ENCODE data around the gene ERGIC1.
A peak's percentile ranks its signal among the peaks of the same experiment; 100 is the strongest.

ERGIC1 gene

DNA sequence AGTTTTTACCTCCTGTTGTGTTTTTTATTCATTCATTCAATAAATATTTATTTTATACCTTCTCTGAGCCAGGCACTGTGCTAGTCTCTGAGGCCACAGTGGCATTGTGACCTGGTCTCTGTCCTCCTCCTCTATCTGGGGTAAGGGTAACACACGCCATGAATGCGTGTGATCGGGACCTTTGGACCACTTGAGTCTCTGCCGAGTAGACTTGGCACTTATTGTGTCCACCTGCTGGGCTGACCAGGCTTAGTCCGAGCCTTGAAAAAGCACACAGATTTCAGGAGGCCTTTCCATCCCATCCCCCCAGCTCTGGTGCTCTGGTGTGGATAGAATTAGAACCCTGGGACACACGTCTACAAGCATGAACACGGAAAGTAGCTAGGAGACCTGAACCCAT, 58.7 kb downstream of the ERGIC1 start:
- H3K4me1 ChIP-seq (ENCODE audit: control insufficient read depth in 2 of 2, insufficient read depth in 1 of 2, low read depth in 1 of 2, low read length in 2 of 2) = peaks cover 6 to 9% of the 10 kb centered on the region in 2 donors
- no peak overlapping the region for H3K23ac ChIP-seq (ENCODE audit: low read depth, low read length, poor library complexity)
- H3K4me3 ChIP-seq (ENCODE audit: low read length in 2 of 2) = no peak overlapping the region
- no peak overlapping the region for H4K8ac ChIP-seq (ENCODE audit: low read depth, low read length)
- no peak overlapping the region for H4K91ac ChIP-seq (ENCODE audit: low read depth, low read length, poor library complexity)
- H3K4ac ChIP-seq (ENCODE audit: low read length) = no peak overlapping the region
- no peak overlapping the region for H3K18ac ChIP-seq (ENCODE audit: low read length)
- H3K27ac ChIP-seq (replicated peaks; ENCODE audit: low read length) = no peak overlapping the region
- H2AFZ ChIP-seq (ENCODE audit: low read length) = no peak overlapping the region
- no CpG with 5 or more reads among the region's 7 CpGs for WGBS, 2 donors (ENCODE audit: extremely low coverage in 2 of 2, insufficient read length in 2 of 2, insufficient replicate concordance in 1 of 2)
- no peaks in the 10 kb centered on the region for H3K9me3 ChIP-seq (replicated peaks in 1 of 2; ENCODE audit: control insufficient read depth in 2 of 2, insufficient read depth in 1 of 2, low read depth in 1 of 2, low read length in 2 of 2)
- H3K36me3 ChIP-seq (replicated peaks in 1 of 2; ENCODE audit: control insufficient read depth in 2 of 2, insufficient read depth in 2 of 2, low read length in 2 of 2) = peaks cover 7 to 51% of the 10 kb centered on the region in 2 donors
- no peaks in the 10 kb centered on the region for H3K27me3 ChIP-seq (ENCODE audit: control insufficient read depth in 3 of 3, insufficient read depth in 3 of 3, low read depth in 1 of 3, low read length in 3 of 3)
- no peak overlapping the region for H3K14ac ChIP-seq (ENCODE audit: low read length)
- H3K4me2 ChIP-seq (ENCODE audit: insufficient read depth, low read length, poor library complexity, severe bottlenecking) = no peak overlapping the region
- no peak overlapping the region for H2BK15ac ChIP-seq (ENCODE audit: low read length)
- H2BK5ac ChIP-seq (ENCODE audit: low read length) = no peak overlapping the region
- no peak overlapping the region for H2BK12ac ChIP-seq (ENCODE audit: low read length)
- no peak for DNase-seq (ENCODE audit: low spot score)
- no peak overlapping the region for H3K9ac ChIP-seq (ENCODE audit: low read depth, low read length, poor library complexity)
- peaks cover 2% of the 10 kb centered on the region for H3K79me1 ChIP-seq (ENCODE audit: low read depth, low read length)
- no peak overlapping the region for H2AK5ac ChIP-seq (ENCODE audit: low read depth, low read length)
- no peak overlapping the region for H2BK120ac ChIP-seq (ENCODE audit: low read depth, low read length)

DNA sequence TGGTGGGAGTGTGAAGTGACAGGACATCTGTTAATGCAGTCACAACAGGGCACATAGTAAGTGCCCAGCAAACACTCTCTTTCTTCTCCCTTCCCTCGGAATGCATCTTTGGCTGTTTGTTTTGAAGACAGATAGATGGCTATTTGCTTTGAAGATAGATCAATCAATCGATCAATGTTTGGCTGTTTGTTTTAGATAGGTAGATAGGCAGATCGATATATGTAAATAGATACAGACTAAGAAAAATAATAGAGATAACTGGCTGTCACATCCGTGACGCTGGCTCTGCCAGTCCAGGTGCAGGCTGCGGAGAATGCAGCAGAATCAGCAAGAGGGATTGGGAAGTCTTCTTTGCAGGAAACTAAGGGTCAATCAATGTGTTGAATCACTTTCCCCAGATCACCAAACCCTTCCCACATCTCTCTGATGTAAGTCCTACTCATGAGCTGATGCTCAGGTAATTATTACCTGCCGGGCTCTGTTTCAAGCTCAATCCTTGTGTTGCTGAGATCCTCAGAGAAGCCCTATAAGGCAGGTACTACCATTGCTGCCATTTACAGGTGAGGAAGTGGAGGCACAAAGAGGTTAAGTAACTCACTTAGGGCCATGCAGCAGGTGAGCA, 60.8 kb downstream of the ERGIC1 start:
- no peak overlapping the region for H4K8ac ChIP-seq (ENCODE audit: low read depth, low read length)
- H3K36me3 ChIP-seq (replicated peaks in 1 of 2; ENCODE audit: control insufficient read depth in 2 of 2, insufficient read depth in 2 of 2, low read length in 2 of 2) = peaks cover 8 to 55% of the 10 kb centered on the region in 2 donors
- no peak overlapping the region for H3K4ac ChIP-seq (ENCODE audit: low read length)

DNA sequence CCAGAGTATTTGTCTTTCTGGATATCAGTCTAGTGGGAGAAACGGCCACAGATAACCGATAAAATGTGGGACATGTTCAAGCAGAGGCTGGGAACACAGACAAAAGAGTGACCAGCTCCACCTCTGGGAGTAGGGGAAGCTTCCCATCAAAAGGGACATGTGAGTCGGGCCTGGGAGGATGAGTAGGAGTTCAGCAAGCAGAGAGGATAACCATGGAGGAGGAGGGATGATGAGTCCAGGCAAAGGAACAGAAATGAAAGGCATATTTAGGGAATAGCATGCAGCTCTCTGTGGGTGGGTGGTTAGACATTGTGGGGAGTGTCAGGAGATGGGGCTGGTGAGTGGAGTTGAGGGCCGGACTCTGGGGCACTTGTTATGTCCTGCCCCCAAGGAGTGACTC, 61.5 kb downstream of the ERGIC1 start:
- Histone ChIP-seq H3K4me1 (ENCODE audit: control insufficient read depth in 2 of 2, insufficient read depth in 1 of 2, low read depth in 1 of 2, low read length in 2 of 2) (peaks cover 13 to 14% of the 10 kb centered on the region in 2 donors), H2BK5ac (ENCODE audit: low read length) (no peak overlapping the region), H4K91ac (ENCODE audit: low read depth, low read length, poor library complexity) (no peak overlapping the region), H4K8ac (ENCODE audit: low read depth, low read length) (no peak overlapping the region), H3K4me2 (ENCODE audit: insufficient read depth, low read length, poor library complexity, severe bottlenecking) (no peak overlapping the region), H3K36me3 (replicated peaks in 1 of 2; ENCODE audit: control insufficient read depth in 2 of 2, insufficient read depth in 2 of 2, low read length in 2 of 2) (peaks cover 8 to 55% of the 10 kb centered on the region in 2 donors), H2BK12ac (ENCODE audit: low read length) (no peak overlapping the region), H3K79me1 (ENCODE audit: low read depth, low read length) (no peaks in the 10 kb centered on the region), H2AK5ac (ENCODE audit: low read depth, low read length) (no peak overlapping the region), H3K4ac (ENCODE audit: low read length) (no peak overlapping the region), H3K14ac (ENCODE audit: low read length) (no peak overlapping the region), H3K9ac (ENCODE audit: low read depth, low read length, poor library complexity) (no peak overlapping the region), H2BK15ac (ENCODE audit: low read length) (no peak overlapping the region), H3K27ac (replicated peaks; ENCODE audit: low read length) (no peak overlapping the region), H2BK120ac (ENCODE audit: low read depth, low read length) (no peak overlapping the region), H3K23ac (ENCODE audit: low read depth, low read length, poor library complexity) (no peak overlapping the region), H3K27me3 (ENCODE audit: control insufficient read depth in 3 of 3, insufficient read depth in 3 of 3, low read depth in 1 of 3, low read length in 3 of 3) (no peaks in the 10 kb centered on the region), H3K9me3 (replicated peaks in 1 of 2; ENCODE audit: control insufficient read depth in 2 of 2, insufficient read depth in 1 of 2, low read depth in 1 of 2, low read length in 2 of 2) (no peaks in the 10 kb centered on the region), H3K18ac (ENCODE audit: low read length) (no peak overlapping the region), H2AFZ (ENCODE audit: low read length) (no peak overlapping the region), H3K4me3 (ENCODE audit: low read length in 2 of 2) (no peak overlapping the region)
- no CpG with 5 or more reads among the region's 4 CpGs for WGBS, 2 donors (ENCODE audit: extremely low coverage in 2 of 2, insufficient read length in 2 of 2, insufficient replicate concordance in 1 of 2)
- no peak for DNase-seq (ENCODE audit: low spot score)

More for the DNA sequence above, 60.8 kb downstream of the ERGIC1 start:
- H2AFZ ChIP-seq (ENCODE audit: low read length) = no peak overlapping the region
- H2BK120ac ChIP-seq (ENCODE audit: low read depth, low read length) = no peak overlapping the region
- H3K9ac ChIP-seq (ENCODE audit: low read depth, low read length, poor library complexity) = no peak overlapping the region
- H3K4me1 ChIP-seq (ENCODE audit: control insufficient read depth in 2 of 2, insufficient read depth in 1 of 2, low read depth in 1 of 2, low read length in 2 of 2) = peaks cover 13 to 14% of the 10 kb centered on the region in 2 donors
- no peak overlapping the region for H3K4me2 ChIP-seq (ENCODE audit: insufficient read depth, low read length, poor library complexity, severe bottlenecking)
- H3K9me3 ChIP-seq (replicated peaks in 1 of 2; ENCODE audit: control insufficient read depth in 2 of 2, insufficient read depth in 1 of 2, low read depth in 1 of 2, low read length in 2 of 2) = no peaks in the 10 kb centered on the region
- H2BK15ac ChIP-seq (ENCODE audit: low read length) = no peak overlapping the region
- no peak overlapping the region for H3K18ac ChIP-seq (ENCODE audit: low read length)
- peak overlapping the region; percentile 25 for H3K23ac ChIP-seq (ENCODE audit: low read depth, low read length, poor library complexity)
- H3K27ac ChIP-seq (replicated peaks; ENCODE audit: low read length) = no peak overlapping the region
- no peak for DNase-seq (ENCODE audit: low spot score)
- H2AK5ac ChIP-seq (ENCODE audit: low read depth, low read length) = no peak overlapping the region
- no peak overlapping the region for H2BK5ac ChIP-seq (ENCODE audit: low read length)
- no peaks in the 10 kb centered on the region for H3K27me3 ChIP-seq (ENCODE audit: control insufficient read depth in 3 of 3, insufficient read depth in 3 of 3, low read depth in 1 of 3, low read length in 3 of 3)
- H3K14ac ChIP-seq (ENCODE audit: low read length) = no peak overlapping the region
- H4K91ac ChIP-seq (ENCODE audit: low read depth, low read length, poor library complexity) = no peak overlapping the region
- WGBS, 2 donors (ENCODE audit: extremely low coverage in 2 of 2, insufficient read length in 2 of 2, insufficient replicate concordance in 1 of 2) = no CpG with 5 or more reads among the region's 7 CpGs
- no peaks in the 10 kb centered on the region for H3K79me1 ChIP-seq (ENCODE audit: low read depth, low read length)
- no peak overlapping the region for H3K4me3 ChIP-seq (ENCODE audit: low read length in 2 of 2)
- no peak overlapping the region for H2BK12ac ChIP-seq (ENCODE audit: low read length)

DNA sequence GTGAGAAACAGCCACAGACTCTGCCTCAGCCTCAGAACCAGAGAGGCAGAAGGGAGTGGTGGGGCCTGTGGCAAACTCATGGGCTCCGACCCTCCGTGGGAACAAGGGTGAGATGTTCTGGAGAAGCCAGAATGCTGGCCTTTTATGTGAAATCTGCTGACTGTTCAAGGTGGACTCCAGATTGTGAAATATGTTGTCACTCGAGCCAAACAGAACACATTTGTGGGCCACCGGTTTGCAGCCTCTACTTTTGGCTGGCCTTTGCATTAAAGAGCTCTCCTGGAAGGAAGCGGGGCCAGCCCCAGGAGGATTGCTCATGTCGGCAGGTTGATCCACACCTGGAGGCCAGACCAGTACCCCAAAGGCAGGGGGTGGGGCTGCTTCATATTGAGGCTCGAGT, 62.4 kb downstream of the ERGIC1 start:
- Histone ChIP-seq H4K91ac (ENCODE audit: low read depth, low read length, poor library complexity) (no peak overlapping the region), H3K4me1 (ENCODE audit: control insufficient read depth in 2 of 2, insufficient read depth in 1 of 2, low read depth in 1 of 2, low read length in 2 of 2) (peaks cover 13 to 14% of the 10 kb centered on the region in 2 donors), H2BK12ac (ENCODE audit: low read length) (no peak overlapping the region), H3K18ac (ENCODE audit: low read length) (no peak overlapping the region), H3K79me1 (ENCODE audit: low read depth, low read length) (no peaks in the 10 kb centered on the region), H4K8ac (ENCODE audit: low read depth, low read length) (no peak overlapping the region), H3K9me3 (replicated peaks in 1 of 2; ENCODE audit: control insufficient read depth in 2 of 2, insufficient read depth in 1 of 2, low read depth in 1 of 2, low read length in 2 of 2) (no peaks in the 10 kb centered on the region), H3K36me3 (replicated peaks in 1 of 2; ENCODE audit: control insufficient read depth in 2 of 2, insufficient read depth in 2 of 2, low read length in 2 of 2) (peaks cover 6 to 52% of the 10 kb centered on the region in 2 donors), H2AFZ (ENCODE audit: low read length) (no peak overlapping the region), H2AK5ac (ENCODE audit: low read depth, low read length) (peak overlapping the region; percentile 13), H3K27ac (replicated peaks; ENCODE audit: low read length) (no peak overlapping the region), H3K4me2 (ENCODE audit: insufficient read depth, low read length, poor library complexity, severe bottlenecking) (no peak overlapping the region), H2BK120ac (ENCODE audit: low read depth, low read length) (no peak overlapping the region), H3K23ac (ENCODE audit: low read depth, low read length, poor library complexity) (no peak overlapping the region), H3K4ac (ENCODE audit: low read length) (peak overlapping the region; percentile 29), H3K4me3 (ENCODE audit: low read length in 2 of 2) (no peak overlapping the region), H2BK5ac (ENCODE audit: low read length) (no peak overlapping the region), H3K9ac (ENCODE audit: low read depth, low read length, poor library complexity) (no peak overlapping the region), H2BK15ac (ENCODE audit: low read length) (no peak overlapping the region), H3K14ac (ENCODE audit: low read length) (no peak overlapping the region), H3K27me3 (ENCODE audit: control insufficient read depth in 3 of 3, insufficient read depth in 3 of 3, low read depth in 1 of 3, low read length in 3 of 3) (no peaks in the 10 kb centered on the region)
- WGBS, 2 donors (ENCODE audit: extremely low coverage in 2 of 2, insufficient read length in 2 of 2, insufficient replicate concordance in 1 of 2) = no CpG with 5 or more reads among the region's 7 CpGs
- no peak for DNase-seq (ENCODE audit: low spot score)
